ENCODE measurements around the gene DHRS7C. TPM values are rescaled to one million over a fixed set of nuclear protein-coding genes. Genes with fewer than 3 reads are reported as not detected.
A peak's percentile ranks its signal among the peaks of the same experiment; 100 is the strongest.

The DHRS7C gene
- total RNA-seq, 1 experiment from 2014 or later = not detected

GRCh38 chr17:9818760-9819159 lies 27.4 kb upstream of the DHRS7C start (continued):
- TF ChIP-seq CBFB (CRISPR knock-in tag; IDR thresholded peaks at IDR 0.05; ENCODE audit: low read depth) = no peak
- TF ChIP-seq ARID4B (CRISPR knock-in tag; IDR thresholded peaks at IDR 0.05; ENCODE audit: borderline replicate concordance) = no peak
- no peak for TF ChIP-seq MLX (CRISPR knock-in tag; IDR thresholded peaks at IDR 0.05)
- TF ChIP-seq ZNF263 (CRISPR knock-in tag; IDR thresholded peaks at IDR 0.05; ENCODE audit: low read depth) = no peak
- no peak for TF ChIP-seq HMGXB4 (CRISPR knock-in tag; IDR thresholded peaks at IDR 0.05)

GRCh38 chr17:9817086-9817485 lies 25.7 kb upstream of the DHRS7C start:
- Mint-ChIP-seq H3K9me3 (no peaks in the 10 kb centered on the region), H3K27ac (no peak overlapping the region), H3K4me3 (no peak overlapping the region), H3K27me3 (ENCODE audit: low read depth) (no peaks in the 10 kb centered on the region), H3K4me1 (no peaks in the 10 kb centered on the region), H3K36me3 (no peaks in the 10 kb centered on the region)
- TF ChIP-seq ATF2 (CRISPR knock-in tag; IDR thresholded peaks at IDR 0.05; ENCODE audit: borderline replicate concordance, low read depth) (no peak), ZNF232 (CRISPR knock-in tag; IDR thresholded peaks at IDR 0.05) (no peak), NFYB (CRISPR knock-in tag; conservative IDR thresholded peaks at IDR 0.05; ENCODE audit: low read depth) (peak; percentile 66), PRDM15 (CRISPR knock-in tag; IDR thresholded peaks at IDR 0.05) (peak; percentile 97)
- ATAC-seq (peak; percentile 88), DNase-seq (ENCODE audit: low spot score) (peak; percentile 59)
- ChIA-PET CTCF (interaction anchor here (0.7 to 1.4 kb wide), 4 partner anchors 14 to 91 kb away, joined by 3 to 8 read pairs (median 3); no protein-coding TSS in a partner anchor), POLR2A (no interaction called here)

DNA sequence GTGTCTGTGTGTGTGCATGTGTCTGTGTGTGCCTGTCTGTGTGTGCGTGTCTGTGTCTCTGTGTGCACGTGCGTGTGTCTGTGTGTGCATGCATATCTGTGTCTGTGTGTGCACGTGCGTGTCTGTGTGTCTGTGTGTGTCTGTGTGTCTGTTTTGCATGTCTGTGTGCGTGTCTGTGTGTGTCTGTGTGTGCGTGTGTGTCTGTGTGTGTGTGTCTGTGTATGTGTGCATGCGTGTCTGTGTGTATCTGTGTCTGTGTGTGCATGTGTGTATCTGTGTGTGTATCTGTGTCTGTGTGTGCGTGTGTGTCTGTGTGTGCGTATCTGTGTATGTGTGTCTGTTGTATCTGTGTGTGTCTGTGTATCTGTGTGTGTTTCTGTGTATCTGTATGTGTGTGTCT lies 25.1 kb upstream of the DHRS7C start:
- no peak overlapping the region for H3K4me3 Mint-ChIP-seq
- ChIA-PET POLR2A (no interaction called here), CTCF (interaction anchor here (0.7 to 1.4 kb wide), 4 partner anchors 14 to 92 kb away, joined by 3 to 8 read pairs (median 3); no protein-coding TSS in a partner anchor)
- no peak overlapping the region for H3K27ac Mint-ChIP-seq
- H3K4me1 Mint-ChIP-seq = no peaks in the 10 kb centered on the region
- DNase-seq (ENCODE audit: low spot score) (no peak), ATAC-seq (no peak)
- no peaks in the 10 kb centered on the region for H3K9me3 Mint-ChIP-seq
- no peaks in the 10 kb centered on the region for H3K27me3 Mint-ChIP-seq (ENCODE audit: low read depth)
- no peaks in the 10 kb centered on the region for H3K36me3 Mint-ChIP-seq
- TF ChIP-seq, protein P1, sequence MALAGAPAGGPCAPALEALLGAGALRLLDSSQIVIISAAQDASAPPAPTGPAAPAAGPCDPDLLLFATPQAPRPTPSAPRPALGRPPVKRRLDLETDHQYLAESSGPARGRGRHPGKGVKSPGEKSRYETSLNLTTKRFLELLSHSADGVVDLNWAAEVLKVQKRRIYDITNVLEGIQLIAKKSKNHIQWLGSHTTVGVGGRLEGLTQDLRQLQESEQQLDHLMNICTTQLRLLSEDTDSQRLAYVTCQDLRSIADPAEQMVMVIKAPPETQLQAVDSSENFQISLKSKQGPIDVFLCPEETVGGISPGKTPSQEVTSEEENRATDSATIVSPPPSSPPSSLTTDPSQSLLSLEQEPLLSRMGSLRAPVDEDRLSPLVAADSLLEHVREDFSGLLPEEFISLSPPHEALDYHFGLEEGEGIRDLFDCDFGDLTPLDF (CRISPR knock-in tag; IDR thresholded peaks at IDR 0.05) = no peak
- no peak for TF ChIP-seq ATF1 (CRISPR knock-in tag; IDR thresholded peaks at IDR 0.05)
- TF ChIP-seq ZNF138 (CRISPR knock-in tag; conservative IDR thresholded peaks at IDR 0.05) = no peak
- TF ChIP-seq ATF2 (CRISPR knock-in tag; IDR thresholded peaks at IDR 0.05; ENCODE audit: borderline replicate concordance, low read depth) = no peak
- no peak for TF ChIP-seq GABPB1 (CRISPR knock-in tag; IDR thresholded peaks at IDR 0.05)
- TF ChIP-seq E2F5 (CRISPR knock-in tag; IDR thresholded peaks at IDR 0.05) = no peak

Measured in WTC11 (cell line).